Urinary bladder (tissue), 4 donors: ENCODE data around the gene CD8A. TPM values are rescaled to one million over a fixed set of nuclear protein-coding genes. Genes with fewer than 3 reads are reported as not detected.
"Not testable (repeated sequence)": the region's sequence is repeated elsewhere in the genome, so short reads cannot be mapped to it uniquely, and the experiment has no call there.

Experiments used
- DNase-seq: peaks from one replicate; pipeline ENCODE4 v3.0.0-alpha.2; 2015; ENCODE audit errors: extremely low spot score
- H3K27ac ChIP-seq: one replicate; pipeline ENCODE4 v1.5.1; 2013; ENCODE audit warnings: low read depth, mild to moderate bottlenecking, moderate library complexity
- H3K36me3 ChIP-seq: one replicate; pipeline ENCODE4 v1.6.1; 2013; ENCODE audit warnings: mild to moderate bottlenecking, moderate library complexity; ENCODE audit not compliant: insufficient read depth
- H3K4me1 ChIP-seq: one replicate; pipeline ENCODE4 v1.6.1; 2013; ENCODE audit warnings: mild to moderate bottlenecking, moderate library complexity; ENCODE audit not compliant: insufficient read depth
- H3K4me3 ChIP-seq: one replicate; pipeline ENCODE4 v1.5.1; 2013; ENCODE audit warnings: low read depth, low read length
- WGBS: extraction: QIAGEN DNeasy Blood & Tissue Kit; methylation state at CpG from one replicate; pipeline ENCODE4 v1.1.7; 2013; 5-methylcytosine and 5-hydroxymethylcytosine counted together
- polyA plus RNA-seq: library from polyadenylated mRNA; stranded (reverse); fragments of 200-250 nt; gene quantifications from one replicate; pipeline ENCODE4 v1.2.3, GENCODE V29; 2013
- total RNA-seq: library from RNA; depleted of rRNA; stranded (reverse); fragments of >200 nt; gene quantifications from one replicate; pipeline ENCODE4 v1.2.3, GENCODE V29; 2014
- donor health status: healthy with polysubstance abuse.
- donor health status: healthy.

Gene CD8A
- total RNA-seq (not detected), polyA plus RNA-seq (2.1 TPM)

DNA sequence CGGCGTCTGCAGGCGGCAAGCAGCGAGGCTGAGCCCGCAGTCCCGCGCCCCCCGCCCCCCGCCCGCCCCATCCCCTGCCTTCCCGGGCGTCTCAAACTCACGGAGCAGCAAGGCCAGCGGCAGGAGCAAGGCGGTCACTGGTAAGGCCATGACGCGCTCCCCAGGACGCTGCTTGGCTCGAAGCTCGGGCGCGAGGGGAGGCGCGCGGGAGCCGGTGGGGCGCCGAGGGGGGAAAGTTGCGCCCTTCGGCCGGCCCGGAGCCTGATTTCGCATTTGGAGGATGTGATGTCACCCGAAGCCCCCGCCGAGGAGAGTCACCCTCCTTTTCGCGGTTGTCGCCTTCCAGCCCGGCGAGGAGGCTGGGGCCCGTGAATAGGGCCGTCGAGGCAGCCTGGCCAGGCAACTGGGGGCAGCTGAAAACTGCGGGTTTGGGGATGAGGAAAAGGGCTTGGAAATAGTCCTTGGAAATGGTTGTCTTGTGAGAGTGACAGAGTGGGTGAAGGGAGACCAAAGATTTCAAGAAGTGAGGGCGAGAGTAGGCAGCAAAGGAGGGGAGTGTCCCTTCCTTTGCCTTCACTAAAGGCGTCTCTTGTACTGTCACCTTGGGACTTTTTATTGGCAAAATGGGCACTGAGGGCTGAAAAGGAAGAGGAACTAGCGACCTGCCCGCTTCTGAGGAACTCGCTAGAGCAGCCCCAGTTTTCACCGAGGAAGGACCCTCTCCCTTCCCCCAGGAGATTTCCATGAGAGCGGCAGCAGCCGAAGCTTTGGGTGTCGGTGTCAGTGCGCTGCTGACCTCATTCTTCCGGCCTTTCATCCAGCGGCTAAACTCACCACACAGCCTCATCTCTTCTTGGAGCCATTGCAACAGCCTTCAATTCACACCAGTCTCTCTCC lies at the start of gene CD8A:
Gene CD8A (minus strand): TSS at position 238 of the 897 bp plus-strand sequence. CDS start 88 bp downstream, at position 150.
- peak within 1 kb of the TSS; percentile 33 for H3K4me3 ChIP-seq
- WGBS = 5% methylated on average over 57 of the region's 57 CpGs

DNA sequence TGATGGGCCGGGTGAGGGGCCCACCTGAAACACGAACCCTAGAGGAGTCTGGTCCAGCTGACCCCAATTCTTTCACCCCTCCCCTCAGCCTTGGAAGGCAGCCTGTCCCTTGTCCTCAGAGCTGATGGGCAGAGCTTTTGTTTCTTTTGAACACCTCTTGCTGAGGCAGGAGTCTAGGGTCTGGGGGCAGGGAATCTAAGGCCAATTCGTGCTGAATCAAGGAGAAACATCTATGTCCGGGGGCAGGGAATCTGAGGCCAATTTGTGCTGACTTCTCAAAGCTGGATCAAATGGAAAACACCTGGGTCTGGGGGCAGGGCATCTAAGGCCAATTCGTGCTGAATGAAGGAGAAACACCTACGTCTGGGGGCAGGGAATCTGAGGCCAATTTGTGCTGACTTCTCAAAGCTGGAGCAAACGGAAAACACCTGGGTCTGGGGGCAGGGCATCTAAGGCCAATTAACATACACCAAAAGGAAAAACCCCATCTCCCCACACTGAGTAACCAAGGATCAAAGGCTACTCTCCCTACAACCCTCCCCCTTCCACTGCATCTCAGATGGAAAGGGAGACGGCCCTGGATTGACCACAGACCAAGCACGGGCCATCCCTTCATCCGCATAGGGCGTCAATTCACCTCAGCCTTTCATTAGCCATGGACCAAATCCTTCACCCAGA lies 49.3 kb upstream of the CD8A start:
- DNase-seq, H3K4me1 ChIP-seq, H3K36me3 ChIP-seq, H3K4me3 ChIP-seq, H3K27ac ChIP-seq: not testable (repeated sequence)
- WGBS = 78% methylated on average over 9 of the region's 11 CpGs

More for the DNA sequence above, at the start of gene CD8A:
- Histone ChIP-seq H3K36me3 (no peaks in the 10 kb centered on the region), H3K4me1 (no peaks in the 10 kb centered on the region), H3K27ac (no peak within 1 kb of the TSS)
- DNase-seq = no peak

DNA sequence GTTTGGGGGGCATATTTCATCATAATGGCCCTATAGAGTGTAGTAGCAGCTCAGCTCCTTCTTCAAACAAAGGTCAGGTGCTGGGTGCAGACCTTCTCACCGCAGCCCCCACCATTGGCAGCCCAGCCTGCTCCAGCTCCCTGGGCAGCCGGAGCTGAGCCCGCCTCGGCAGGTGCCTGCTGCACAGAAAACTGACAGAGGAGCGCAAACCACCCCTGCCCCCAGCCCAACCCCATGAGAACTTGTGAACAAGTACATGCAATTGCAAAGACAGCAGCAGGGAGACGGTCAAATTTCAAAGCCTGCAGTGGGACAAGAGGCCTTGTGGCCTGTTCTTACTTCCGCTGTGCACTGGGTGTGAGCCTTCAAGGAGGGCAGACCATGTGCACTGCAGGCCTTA lies 48.7 kb upstream of the CD8A start:
- H3K4me1 ChIP-seq, H3K36me3 ChIP-seq, H3K27ac ChIP-seq, H3K4me3 ChIP-seq, DNase-seq: not testable (repeated sequence)
- WGBS = 96% methylated on average over 7 of the region's 7 CpGs

DNA sequence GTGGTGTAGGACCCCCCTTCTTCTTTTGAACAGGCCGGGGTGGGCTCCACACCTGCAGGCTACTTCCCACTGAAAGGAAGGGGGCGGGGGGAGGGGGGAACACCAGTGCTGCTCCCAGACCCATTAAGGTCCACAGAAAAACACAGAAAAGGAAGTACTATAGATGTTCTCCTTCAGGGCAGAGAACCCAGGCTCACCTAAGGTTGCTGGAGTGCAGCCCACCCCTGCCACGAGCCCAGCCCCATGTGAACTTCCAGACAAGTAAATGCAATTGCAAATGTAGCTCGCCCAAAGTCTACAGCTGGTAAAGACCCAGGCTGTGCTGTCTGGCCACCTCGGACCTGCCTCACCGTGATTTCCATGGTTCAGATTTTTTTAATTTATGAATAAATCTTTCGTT lies 47.0 kb upstream of the CD8A start:
- H3K36me3 ChIP-seq, H3K27ac ChIP-seq, H3K4me1 ChIP-seq, H3K4me3 ChIP-seq, DNase-seq: not testable (repeated sequence)
- 78% methylated on average over 6 of the region's 7 CpGs for WGBS

DNA sequence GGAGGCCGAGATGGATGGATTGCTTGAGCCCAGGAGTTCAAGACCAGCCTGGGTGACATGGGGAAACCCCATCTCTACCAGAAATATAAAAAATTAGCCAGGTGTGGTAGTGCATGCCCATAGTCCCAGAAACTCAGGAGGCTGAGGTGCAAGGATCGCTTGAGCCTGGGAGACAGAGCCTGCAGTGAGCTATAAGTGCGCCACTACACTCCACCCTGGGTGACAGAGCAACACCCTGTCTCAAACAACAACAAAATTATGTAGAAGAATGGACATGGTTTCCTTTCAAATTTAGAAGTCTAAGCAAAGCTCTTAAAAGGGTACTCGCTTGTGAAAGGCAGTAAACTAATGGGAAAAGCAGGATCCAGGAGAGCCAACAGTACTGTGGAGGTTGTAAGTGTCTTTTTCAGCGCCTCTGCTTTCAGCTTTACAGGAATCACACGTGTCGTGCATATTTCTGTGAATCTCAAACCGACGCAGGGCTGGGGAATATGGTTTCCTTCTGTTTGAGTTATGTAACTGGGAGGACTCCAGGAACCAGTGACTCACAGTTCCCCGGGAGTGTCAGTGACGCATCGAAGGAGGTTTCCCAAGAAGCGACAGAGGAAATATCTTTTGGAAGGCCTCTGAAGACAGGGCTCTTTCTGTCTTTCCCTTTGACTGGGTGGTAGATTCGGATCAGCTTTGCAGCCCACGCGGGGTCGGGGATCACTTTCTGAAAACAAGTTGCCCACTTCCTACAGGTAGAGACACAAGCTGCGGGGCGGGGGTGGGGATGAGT lies 46.4 kb upstream of the CD8A start:
- DNase-seq = peak; percentile 14
- WGBS = 30% methylated on average over 16 of the region's 19 CpGs
- not testable (repeated sequence) for H3K4me3 ChIP-seq, H3K4me1 ChIP-seq, H3K36me3 ChIP-seq, H3K27ac ChIP-seq

DNA sequence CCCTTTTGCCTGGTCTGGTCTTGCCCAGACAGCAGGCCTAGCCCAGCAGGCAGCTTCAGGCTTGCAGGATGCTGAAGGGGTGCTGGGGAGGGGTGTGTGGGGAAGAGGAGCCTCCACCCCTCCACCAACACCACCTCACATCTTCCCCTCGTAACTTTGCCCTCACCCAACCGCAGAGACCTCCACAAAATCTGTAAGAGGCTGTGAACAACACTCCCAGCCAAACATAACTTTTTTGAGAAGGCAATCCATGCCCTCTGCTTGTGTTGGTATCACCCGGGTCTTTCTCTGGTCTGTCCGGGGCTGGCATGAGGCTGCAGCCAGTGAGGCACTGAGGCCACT lies 44.8 kb upstream of the CD8A start:
- 67% methylated on average over 4 of the region's 4 CpGs for WGBS
- H3K36me3 ChIP-seq, H3K4me1 ChIP-seq, H3K27ac ChIP-seq, DNase-seq, H3K4me3 ChIP-seq: not testable (repeated sequence)

DNA sequence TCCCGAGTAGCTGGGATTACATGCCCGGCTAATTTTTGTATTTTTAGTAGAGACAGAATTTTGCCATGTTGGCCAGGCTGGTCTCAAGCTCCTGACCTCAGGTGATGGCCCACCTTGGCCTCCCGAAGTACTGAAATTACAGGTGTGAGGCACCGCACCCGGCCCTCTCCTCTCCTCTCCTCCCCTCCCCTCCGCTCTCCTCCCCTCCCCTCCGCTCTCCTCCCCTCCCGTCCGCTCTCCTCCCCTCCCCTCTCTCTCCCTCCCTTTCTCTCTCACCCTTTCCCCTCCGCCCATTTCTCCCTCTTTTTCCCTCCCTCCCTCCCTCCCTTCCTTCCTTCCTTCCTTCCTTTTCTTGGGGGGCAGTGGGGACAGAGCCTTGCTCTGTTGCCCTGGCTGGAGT lies 42.6 kb upstream of the CD8A start:
- Histone ChIP-seq H3K4me3 (no peak overlapping the region), H3K36me3 (no peaks in the 10 kb centered on the region), H3K27ac (no peak overlapping the region), H3K4me1 (no peaks in the 10 kb centered on the region)
- WGBS = 82% methylated on average over 10 of the region's 10 CpGs
- DNase-seq = no peak

DNA sequence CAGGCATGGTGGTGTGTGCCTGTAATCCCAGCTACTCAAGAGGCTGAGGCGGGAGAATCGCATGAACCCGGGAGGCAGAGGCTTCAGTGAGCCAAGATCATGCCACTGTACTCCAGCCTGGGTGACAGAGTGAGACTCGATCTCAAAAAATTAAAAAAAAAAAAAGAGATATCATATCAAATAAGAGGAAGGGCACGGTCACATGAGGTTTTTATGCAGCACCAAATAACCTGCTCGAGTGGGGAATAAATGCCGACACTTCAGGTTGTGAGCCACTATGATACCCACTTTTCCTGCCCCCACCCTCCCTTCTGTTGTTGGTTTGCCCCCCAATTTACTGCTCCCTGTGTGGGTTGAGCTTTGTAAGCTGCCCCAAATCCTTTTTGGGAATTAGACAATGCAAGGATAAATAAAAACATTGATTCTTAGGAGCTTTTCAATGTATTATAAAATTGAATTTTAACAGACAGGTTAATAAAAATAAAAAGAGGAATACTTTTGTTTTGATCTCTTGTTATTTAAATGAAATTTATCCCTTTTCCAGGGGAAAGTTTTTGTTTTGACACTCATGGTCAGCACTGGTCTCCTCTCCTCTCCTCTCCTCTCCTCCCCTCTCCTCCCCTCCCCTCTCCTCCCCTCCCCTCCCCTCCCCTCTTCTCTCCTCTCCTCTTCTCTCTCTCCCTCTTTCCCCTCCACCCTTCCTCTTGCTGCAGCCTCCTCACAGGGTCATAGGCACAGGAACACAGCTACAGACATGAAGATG lies 41.8 kb upstream of the CD8A start:
- Histone ChIP-seq H3K4me1 (no peaks in the 10 kb centered on the region), H3K36me3 (no peaks in the 10 kb centered on the region), H3K4me3 (no peak overlapping the region), H3K27ac (no peak overlapping the region)
- no peak for DNase-seq
- 76% methylated on average over 7 of the region's 7 CpGs for WGBS

DNA sequence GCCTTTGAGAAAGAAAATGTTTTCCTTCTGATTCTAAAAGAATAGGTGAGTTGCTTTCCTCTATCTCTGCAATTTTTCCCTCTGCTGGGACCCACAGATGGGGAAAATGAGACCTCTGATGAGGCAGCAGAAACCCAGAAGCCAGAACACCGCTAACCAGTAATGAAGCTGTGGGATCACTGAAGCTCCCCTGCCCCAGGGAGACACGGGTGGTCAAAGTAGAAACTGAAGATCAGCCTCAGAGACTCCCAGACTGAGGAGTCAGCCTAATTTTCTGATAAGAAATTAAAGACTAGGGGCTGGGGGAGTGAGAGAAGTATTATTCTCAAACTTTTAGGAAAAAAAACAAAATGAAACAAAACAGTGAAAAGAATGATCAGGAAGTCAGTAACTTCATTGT lies 40.8 kb upstream of the CD8A start:
- 47% methylated on average over 2 of the region's 2 CpGs for WGBS
- no peaks in the 10 kb centered on the region for H3K36me3 ChIP-seq
- no peak overlapping the region for H3K4me3 ChIP-seq
- H3K4me1 ChIP-seq = no peaks in the 10 kb centered on the region
- H3K27ac ChIP-seq = no peak overlapping the region
- DNase-seq = no peak

DNA sequence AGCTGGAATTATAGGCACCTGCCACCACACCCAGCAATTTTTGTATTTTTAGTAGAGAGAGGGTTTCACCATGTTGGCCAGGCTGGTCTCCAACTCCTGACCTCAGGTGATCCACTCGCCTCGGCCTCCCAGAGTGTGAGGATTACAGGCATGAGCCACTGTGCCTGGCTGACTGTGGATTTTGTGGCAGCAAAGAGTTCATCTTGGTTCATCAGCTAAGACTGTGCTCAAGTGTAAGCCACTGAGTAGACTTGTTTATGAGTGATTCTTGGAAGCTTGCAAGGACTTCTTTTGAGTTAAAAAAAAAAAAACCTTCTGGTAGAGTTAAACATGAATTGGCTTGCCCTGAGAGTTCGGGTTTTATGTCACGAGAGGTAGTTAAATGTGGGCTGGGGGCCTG lies 36.2 kb upstream of the CD8A start:
- DNase-seq = no peak
- Histone ChIP-seq H3K36me3 (no peaks in the 10 kb centered on the region), H3K4me1 (no peaks in the 10 kb centered on the region), H3K27ac (no peak overlapping the region), H3K4me3 (no peak overlapping the region)
- 79% methylated on average over 4 of the region's 4 CpGs for WGBS

DNA sequence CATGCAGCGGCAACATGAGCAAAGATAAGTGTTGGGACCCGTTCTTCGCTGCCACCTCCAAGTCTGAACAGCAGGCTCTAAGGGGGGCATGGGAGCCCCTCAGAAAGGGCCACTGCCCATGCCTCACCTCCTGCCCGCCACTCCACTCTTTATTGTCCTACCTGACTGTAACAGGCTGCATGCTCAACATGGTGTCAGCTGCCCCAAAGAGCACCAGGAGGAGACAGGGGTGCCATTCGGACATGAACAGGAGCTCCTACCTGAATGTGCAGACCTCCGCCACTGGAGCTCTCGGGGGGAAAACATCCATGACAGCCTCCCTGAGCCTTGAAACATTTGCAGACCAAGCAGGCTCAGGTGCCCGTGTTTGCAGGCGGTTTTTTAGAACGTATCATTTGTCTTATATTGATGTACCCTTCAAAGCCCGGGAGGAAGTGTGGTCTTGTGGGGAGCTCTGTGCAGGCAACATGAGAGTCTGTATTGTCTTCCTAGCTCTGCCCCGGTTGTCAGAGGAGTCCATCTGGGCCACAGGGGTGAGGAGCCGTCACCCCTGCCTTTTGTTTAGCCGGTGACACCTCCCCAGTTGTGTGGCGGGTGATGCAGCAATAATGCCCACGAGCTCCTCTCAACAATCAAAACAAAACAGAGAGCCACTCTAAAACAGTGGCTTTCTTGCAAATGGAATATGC lies 35.1 kb upstream of the CD8A start:
- Histone ChIP-seq H3K4me3 (no peak overlapping the region), H3K36me3 (no peaks in the 10 kb centered on the region), H3K4me1 (no peaks in the 10 kb centered on the region), H3K27ac (no peak overlapping the region)
- 81% methylated on average over 16 of the region's 16 CpGs for WGBS
- DNase-seq = no peak

DNA sequence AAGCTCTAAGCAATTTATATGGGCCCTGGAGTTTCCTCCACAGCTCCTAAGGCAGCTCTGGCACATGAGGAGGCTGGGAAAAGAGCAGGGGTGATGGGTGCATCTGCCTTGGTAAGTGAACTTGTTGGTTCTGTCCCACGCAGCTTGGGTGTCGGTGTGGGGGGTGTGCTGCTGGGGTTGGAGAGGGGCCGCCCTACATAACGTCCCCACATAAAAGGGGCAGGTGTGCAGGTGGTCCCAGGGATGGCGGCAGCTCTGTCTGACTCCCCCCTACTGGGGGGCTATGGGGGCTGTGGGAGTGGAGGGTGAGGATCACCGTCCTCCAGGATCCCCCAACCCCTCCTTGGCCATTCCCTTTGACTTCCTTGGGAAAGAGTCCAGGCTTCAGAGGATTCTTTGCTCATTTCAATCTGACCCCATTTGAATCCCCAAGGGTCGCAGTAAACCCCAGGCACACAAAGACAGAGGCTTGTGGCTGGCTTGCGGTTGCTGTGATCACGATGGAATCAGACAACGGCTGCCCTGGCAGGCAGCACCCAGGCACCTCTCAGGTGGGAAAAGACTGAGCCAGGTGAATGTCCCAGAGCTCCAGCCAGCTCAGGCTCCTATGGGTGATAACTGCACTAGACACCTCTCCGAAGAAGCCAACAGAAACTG lies 34.5 kb upstream of the CD8A start:
- no peaks in the 10 kb centered on the region for H3K4me1 ChIP-seq
- DNase-seq = no peak
- H3K36me3 ChIP-seq = no peaks in the 10 kb centered on the region
- 85% methylated on average over 11 of the region's 11 CpGs for WGBS
- H3K4me3 ChIP-seq = no peak overlapping the region
- no peak overlapping the region for H3K27ac ChIP-seq
